BE2C (cell line): ENCODE results near the gene PIP4K2A.

Experiments used
- DNase-seq: peaks from one replicate; pipeline ENCODE4 v3.0.0-alpha.2; 2020
- H3K27me3 ChIP-seq: fragments of 250-450 bp; sonication (Bioruptor Pico); 2 replicates; pipeline ENCODE4 v1.5.1; 2020; ENCODE audit warnings: mild to moderate bottlenecking
- H3K36me3 ChIP-seq: fragments of 250-450 bp; sonication (Bioruptor Pico); 2 replicates; pipeline ENCODE4 v1.5.1; 2020; ENCODE audit warnings: mild to moderate bottlenecking
- H3K4me1 ChIP-seq: fragments of 250-450 bp; sonication (Bioruptor Pico); 2 replicates; pipeline ENCODE4 v1.5.1; 2020
- H3K4me3 ChIP-seq: 2 replicates; pipeline ENCODE4 v1.5.1; 2011; ENCODE audit warnings: low read depth, low read length
- H3K9me3 ChIP-seq: fragments of 250-450 bp; sonication (Bioruptor Pico); 2 replicates; pipeline ENCODE4 v1.5.1; 2020
- CTCF ChIP-seq: IDR thresholded peaks from 2 replicates; pipeline ENCODE4 v1.5.1; 2012; ENCODE audit warnings: mild to moderate bottlenecking, low read depth, low read length

The PIP4K2A gene

GRCh38 chr10:22604344-22605126 is 109.8 kb downstream of the PIP4K2A start:
- peaks cover 15% of the 10 kb centered on the region for H3K4me1 ChIP-seq
- no peaks in the 10 kb centered on the region for H3K27me3 ChIP-seq
- DNase-seq: no peak
- H3K4me3 ChIP-seq: no peak overlapping the region
- TF ChIP-seq CTCF: no peak
- H3K36me3 ChIP-seq: peaks cover 5% of the 10 kb centered on the region; the same call in 1 of the 2 replicates
- H3K9me3 ChIP-seq: no peaks in the 10 kb centered on the region

- no peaks in the 10 kb centered on the region for H3K9me3 ChIP-seq
- no peaks in the 10 kb centered on the region for H3K27me3 ChIP-seq
- peaks cover 21% of the 10 kb centered on the region for H3K4me1 ChIP-seq
- no peak for TF ChIP-seq CTCF
- H3K36me3 ChIP-seq: no peaks in the 10 kb centered on the region
- H3K4me3 ChIP-seq: no peak overlapping the region
- DNase-seq: no peak
These were observed 110.8 kb downstream of the PIP4K2A start for GRCh38 chr10:22603581-22603980.

- Histone ChIP-seq H3K9me3 (no peaks in the 10 kb centered on the region), H3K27me3 (no peaks in the 10 kb centered on the region), H3K36me3 (no peaks in the 10 kb centered on the region), H3K4me3 (no peak overlapping the region), H3K4me1 (peaks cover 24% of the 10 kb centered on the region)
- TF ChIP-seq CTCF: no peak
- no peak for DNase-seq
These were observed 112.8 kb downstream of the PIP4K2A start for GRCh38 chr10:22601618-22602017.

GRCh38 chr10:22599636-22600228 is 114.6 kb downstream of the PIP4K2A start:
- TF ChIP-seq CTCF: no peak
- Histone ChIP-seq H3K9me3 (no peaks in the 10 kb centered on the region), H3K36me3 (no peaks in the 10 kb centered on the region), H3K4me1 (peaks cover 21% of the 10 kb centered on the region), H3K27me3 (no peaks in the 10 kb centered on the region), H3K4me3 (no peak overlapping the region)
- DNase-seq: no peak

GRCh38 chr10:22599048-22599561 is 115.3 kb downstream of the PIP4K2A start:
- Histone ChIP-seq H3K9me3 (no peaks in the 10 kb centered on the region), H3K4me3 (no peak overlapping the region), H3K36me3 (no peaks in the 10 kb centered on the region), H3K27me3 (no peaks in the 10 kb centered on the region), H3K4me1 (peaks cover 21% of the 10 kb centered on the region)
- DNase-seq: no peak
- TF ChIP-seq CTCF: no peak

GRCh38 chr10:22598478-22598877 is 115.9 kb downstream of the PIP4K2A start:
- no peaks in the 10 kb centered on the region for H3K27me3 ChIP-seq
- no peaks in the 10 kb centered on the region for H3K36me3 ChIP-seq
- DNase-seq: no peak
- no peak for TF ChIP-seq CTCF
- no peak overlapping the region for H3K4me3 ChIP-seq
- H3K4me1 ChIP-seq: peaks cover 24% of the 10 kb centered on the region
- H3K9me3 ChIP-seq: no peaks in the 10 kb centered on the region
